Measurements from ENCODE around the gene TTLL13. TPM values are rescaled to one million over a fixed set of nuclear protein-coding genes. Genes with fewer than 3 reads are reported as not detected.

TTLL13 gene
- total and polyA plus RNA-seq, 2 donors (not counting 1 experiment from before 2014, with no cell fraction given), result 0.33 to 0.42 TPM

DNA sequence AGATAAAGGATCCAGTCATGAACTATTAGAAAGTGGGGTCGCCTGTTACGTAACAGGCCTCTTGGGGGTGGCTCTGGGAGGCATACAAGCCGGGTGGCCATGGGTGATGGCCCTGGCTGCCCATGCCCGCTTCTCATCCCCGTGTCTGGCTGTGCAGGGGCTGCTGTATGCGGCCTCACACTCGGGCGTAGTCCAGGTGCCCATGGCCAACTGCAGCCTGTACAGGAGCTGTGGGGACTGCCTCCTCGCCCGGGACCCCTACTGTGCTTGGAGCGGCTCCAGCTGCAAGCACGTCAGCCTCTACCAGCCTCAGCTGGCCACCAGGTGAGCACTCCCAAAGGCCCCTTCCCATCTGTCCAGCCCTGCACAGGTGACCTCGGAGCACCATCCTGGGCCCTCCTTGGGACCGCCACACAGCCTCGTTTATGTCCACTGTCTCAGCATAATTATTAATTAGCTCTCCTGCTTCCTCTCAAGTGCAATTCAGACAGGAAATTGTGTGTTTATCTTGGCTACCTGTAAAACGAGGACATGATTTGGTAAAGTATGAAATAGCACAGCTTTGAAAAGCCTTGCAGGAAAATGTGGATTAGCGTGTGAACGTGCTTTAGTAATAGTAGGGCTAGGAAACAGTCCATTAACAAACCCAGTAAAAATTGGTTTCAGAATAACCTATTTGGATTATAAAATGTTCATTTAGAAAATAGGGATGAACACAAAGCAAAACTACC lies 23.7 kb upstream of the TTLL13 start:
- H3K4me2 ChIP-seq (replicated peaks; ENCODE audit: low read depth, low read length, poor library complexity, severe bottlenecking), result no peak overlapping the region
- TF ChIP-seq EZH2 (IDR thresholded peaks at IDR 0.05; ENCODE audit: borderline replicate concordance, insufficient read depth, low read depth, low read length, poor library complexity, severe bottlenecking), result no peak
- TF ChIP-seq, protein P1, sequence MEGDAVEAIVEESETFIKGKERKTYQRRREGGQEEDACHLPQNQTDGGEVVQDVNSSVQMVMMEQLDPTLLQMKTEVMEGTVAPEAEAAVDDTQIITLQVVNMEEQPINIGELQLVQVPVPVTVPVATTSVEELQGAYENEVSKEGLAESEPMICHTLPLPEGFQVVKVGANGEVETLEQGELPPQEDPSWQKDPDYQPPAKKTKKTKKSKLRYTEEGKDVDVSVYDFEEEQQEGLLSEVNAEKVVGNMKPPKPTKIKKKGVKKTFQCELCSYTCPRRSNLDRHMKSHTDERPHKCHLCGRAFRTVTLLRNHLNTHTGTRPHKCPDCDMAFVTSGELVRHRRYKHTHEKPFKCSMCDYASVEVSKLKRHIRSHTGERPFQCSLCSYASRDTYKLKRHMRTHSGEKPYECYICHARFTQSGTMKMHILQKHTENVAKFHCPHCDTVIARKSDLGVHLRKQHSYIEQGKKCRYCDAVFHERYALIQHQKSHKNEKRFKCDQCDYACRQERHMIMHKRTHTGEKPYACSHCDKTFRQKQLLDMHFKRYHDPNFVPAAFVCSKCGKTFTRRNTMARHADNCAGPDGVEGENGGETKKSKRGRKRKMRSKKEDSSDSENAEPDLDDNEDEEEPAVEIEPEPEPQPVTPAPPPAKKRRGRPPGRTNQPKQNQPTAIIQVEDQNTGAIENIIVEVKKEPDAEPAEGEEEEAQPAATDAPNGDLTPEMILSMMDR (IDR thresholded peaks at IDR 0.05), result no peak
- H3K27me3 Mint-ChIP-seq, result no peaks in the 10 kb centered on the region
- peaks cover 0 to 98% of the 10 kb centered on the region in 2 experiments for H3K36me3 ChIP-seq (replicated peaks in 1 of 2; ENCODE audit: control extremely low read depth in 1 of 2, control insufficient read depth in 1 of 2, extremely low read depth in 1 of 2, insufficient read depth in 2 of 2, low read length in 1 of 2)
- CTCF ChIA-PET, result no interaction called here
- peaks cover 47% of the 10 kb centered on the region for H3K79me2 ChIP-seq (ENCODE audit: control insufficient read depth, insufficient read depth, low read length)
- H3K27ac ChIP-seq (ENCODE audit: low read length in 2 of 2), result no peak overlapping the region
- H3K4me1 ChIP-seq (ENCODE audit: control insufficient read depth in 2 of 2, insufficient read depth in 2 of 2, low read length in 2 of 2), result peaks cover 12 to 26% of the 10 kb centered on the region in 2 donors
- no peaks in the 10 kb centered on the region for H3K9me3 ChIP-seq (ENCODE audit: control extremely low read depth in 1 of 3, control insufficient read depth in 2 of 3, insufficient read depth in 1 of 3, low read length in 2 of 3)
- WGBS (ENCODE audit: insufficient coverage), result 98% methylated on average over 13 of the region's 18 CpGs
- peaks cover 68% of the 10 kb centered on the region for H4K20me1 ChIP-seq (ENCODE audit: control insufficient read depth, insufficient read depth, low read length, poor library complexity, severe bottlenecking)
- no peak overlapping the region for H3K4me3 ChIP-seq (ENCODE audit: control extremely low read depth in 1 of 5, extremely low read depth in 1 of 5, insufficient read depth in 1 of 5, low read depth in 2 of 5, low read length in 4 of 5)
- no peaks in the 10 kb centered on the region for H3K9me3 Mint-ChIP-seq (ENCODE audit: insufficient read depth)
- POLR2A ChIA-PET, result no interaction called here
- peak overlapping the region; percentile 12 for H3K27ac Mint-ChIP-seq
- intact Hi-C loops (cut with micrococcal nuclease), result no loop called here
- no peak overlapping the region for H2AFZ ChIP-seq (ENCODE audit: insufficient read depth, low read depth, low read length, poor library complexity, severe bottlenecking)
- ATAC-seq (ENCODE audit: low read depth) (no peak), DNase-seq (no peak)
- no peaks in the 10 kb centered on the region for H3K27me3 ChIP-seq (replicated peaks in 1 of 4; ENCODE audit: control extremely low read depth in 1 of 4, control insufficient read depth in 3 of 4, insufficient read depth in 4 of 4, low read length in 3 of 4)
- H3K4me3 Mint-ChIP-seq, result no peak overlapping the region
- H3K4me1 Mint-ChIP-seq, result peaks cover 30% of the 10 kb centered on the region
- no peak overlapping the region for H3K9ac ChIP-seq (ENCODE audit: low read length)

DNA sequence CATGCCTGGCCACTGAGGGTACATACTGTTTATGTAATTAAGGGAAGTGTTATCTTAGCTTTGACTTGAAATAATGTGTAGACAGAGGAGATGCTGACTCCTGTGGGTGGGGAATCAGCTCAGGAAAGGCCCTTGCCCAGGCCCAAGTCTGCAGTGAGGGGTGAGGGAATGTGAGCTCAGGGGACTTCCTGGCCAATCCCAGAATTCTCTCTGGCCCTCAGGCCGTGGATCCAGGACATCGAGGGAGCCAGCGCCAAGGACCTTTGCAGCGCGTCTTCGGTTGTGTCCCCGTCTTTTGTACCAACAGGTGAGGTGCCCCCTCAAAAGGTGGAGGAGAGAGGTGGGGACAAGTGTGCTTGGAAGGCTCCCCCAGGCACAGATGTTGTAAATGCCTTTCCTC lies 22.0 kb upstream of the TTLL13 start:
- peaks cover 37% of the 10 kb centered on the region for H3K4me1 Mint-ChIP-seq
- H3K9ac ChIP-seq (ENCODE audit: low read length), result no peak overlapping the region
- H3K4me3 ChIP-seq (ENCODE audit: control extremely low read depth in 1 of 5, extremely low read depth in 1 of 5, insufficient read depth in 1 of 5, low read depth in 2 of 5, low read length in 4 of 5), result no peak overlapping the region
- DNase-seq (no peak), ATAC-seq (ENCODE audit: low read depth) (no peak)
- H4K20me1 ChIP-seq (ENCODE audit: control insufficient read depth, insufficient read depth, low read length, poor library complexity, severe bottlenecking), result peaks cover 57% of the 10 kb centered on the region
- H3K27me3 Mint-ChIP-seq, result no peaks in the 10 kb centered on the region
- H3K27me3 ChIP-seq (replicated peaks in 1 of 4; ENCODE audit: control extremely low read depth in 1 of 4, control insufficient read depth in 3 of 4, insufficient read depth in 4 of 4, low read length in 3 of 4), result no peaks in the 10 kb centered on the region
- H3K27ac ChIP-seq (ENCODE audit: low read length in 2 of 2), result no peak overlapping the region
- H3K4me2 ChIP-seq (replicated peaks; ENCODE audit: low read depth, low read length, poor library complexity, severe bottlenecking), result no peak overlapping the region
- H3K79me2 ChIP-seq (ENCODE audit: control insufficient read depth, insufficient read depth, low read length), result peaks cover 45% of the 10 kb centered on the region
- no peaks in the 10 kb centered on the region for H3K9me3 ChIP-seq (ENCODE audit: control extremely low read depth in 1 of 3, control insufficient read depth in 2 of 3, insufficient read depth in 1 of 3, low read length in 2 of 3)
- no peak overlapping the region for H2AFZ ChIP-seq (ENCODE audit: insufficient read depth, low read depth, low read length, poor library complexity, severe bottlenecking)
- POLR2A ChIA-PET, result no interaction called here
- intact Hi-C loops (cut with micrococcal nuclease), result no loop called here
- CTCF ChIA-PET, result interaction anchor here (1.2 kb wide), 1 partner anchor 36 kb away, joined by 4 read pairs; no protein-coding TSS in a partner anchor
- no peak overlapping the region for H3K4me3 Mint-ChIP-seq
- TF ChIP-seq, protein P1 (IDR thresholded peaks at IDR 0.05), result no peak
- no peak for TF ChIP-seq EZH2 (IDR thresholded peaks at IDR 0.05; ENCODE audit: borderline replicate concordance, insufficient read depth, low read depth, low read length, poor library complexity, severe bottlenecking)
- H3K27ac Mint-ChIP-seq, result peak overlapping the region; percentile 64
- 92% methylated on average over 5 of the region's 7 CpGs for WGBS (ENCODE audit: insufficient coverage)
- peaks cover 0 to 88% of the 10 kb centered on the region in 2 experiments for H3K36me3 ChIP-seq (replicated peaks in 1 of 2; ENCODE audit: control extremely low read depth in 1 of 2, control insufficient read depth in 1 of 2, extremely low read depth in 1 of 2, insufficient read depth in 2 of 2, low read length in 1 of 2)
- H3K9me3 Mint-ChIP-seq (ENCODE audit: insufficient read depth), result no peaks in the 10 kb centered on the region
- peaks cover 24 to 30% of the 10 kb centered on the region in 2 donors for H3K4me1 ChIP-seq (ENCODE audit: control insufficient read depth in 2 of 2, insufficient read depth in 2 of 2, low read length in 2 of 2)
